ENCODE data around the gene AGPS.
A peak's percentile ranks its signal among the peaks of the same experiment; 100 is the strongest.
"Not testable (repeated sequence)": the region's sequence is repeated elsewhere in the genome, so short reads cannot be mapped to it uniquely, and the experiment has no call there.

The AGPS gene

DNA sequence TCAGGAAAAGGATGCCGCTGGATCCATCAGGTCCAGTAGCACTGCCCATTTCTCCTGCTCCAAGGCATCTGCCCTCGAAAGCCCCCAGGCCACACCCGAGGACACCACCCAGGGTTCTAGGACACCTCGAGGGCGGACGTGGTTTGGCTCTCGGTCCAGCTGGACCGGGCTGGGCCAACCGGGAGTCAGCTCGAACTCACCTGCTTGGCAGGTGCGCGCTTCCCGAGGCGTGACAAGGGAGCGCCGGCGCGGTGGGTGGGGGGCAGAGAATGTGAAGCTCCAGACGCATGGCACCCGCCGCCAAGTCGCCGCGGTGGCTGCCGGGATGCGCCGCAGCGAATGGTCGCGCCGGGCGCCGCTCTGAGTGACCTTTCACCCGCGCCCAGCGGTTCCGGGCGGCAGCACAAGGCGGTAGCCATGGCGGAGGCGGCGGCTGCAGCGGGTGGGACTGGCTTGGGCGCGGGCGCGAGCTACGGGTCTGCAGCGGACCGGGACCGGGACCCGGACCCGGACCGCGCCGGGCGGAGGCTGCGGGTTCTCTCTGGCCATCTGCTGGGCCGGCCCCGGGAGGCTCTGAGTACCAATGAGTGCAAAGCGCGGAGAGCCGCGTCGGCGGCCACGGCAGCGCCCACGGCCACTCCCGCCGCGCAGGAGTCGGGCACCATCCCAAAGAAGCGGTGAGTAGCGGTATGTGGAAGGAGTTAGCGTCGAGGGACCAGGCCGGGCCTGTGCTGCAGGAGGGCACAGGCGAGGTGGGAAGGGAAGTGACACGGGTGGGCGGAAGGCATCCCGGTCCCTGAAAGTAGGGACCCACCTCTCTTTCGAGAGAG lies at the start of gene AGPS:
AGPS (plus strand) TSS at position 401 of the 830 bp plus-strand sequence; CDS start at position 418, 17 bp downstream.
- DNase-seq (ENCODE audit: low read depth), result peak; percentile 69

DNA sequence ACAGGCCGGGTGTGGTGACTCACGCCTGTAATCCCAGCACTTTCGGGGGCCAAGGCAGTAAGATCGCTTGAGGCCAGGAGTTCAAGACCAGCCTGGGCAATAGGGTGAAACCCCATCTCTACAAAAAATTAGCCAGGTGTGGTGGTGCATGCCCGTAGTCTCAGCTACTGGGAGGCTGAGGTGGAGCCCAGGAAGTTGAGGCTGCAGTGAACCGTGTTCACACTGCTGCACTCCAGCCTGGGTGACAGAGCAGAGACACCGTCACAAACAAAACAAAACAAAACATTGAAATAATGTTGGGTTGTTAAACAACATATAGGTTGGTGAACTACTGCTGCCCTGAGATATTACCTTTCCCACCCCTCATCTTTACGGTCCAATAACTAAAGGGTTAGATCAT lies 48.8 kb upstream of the AGPS start:
- no peak for DNase-seq (ENCODE audit: low read depth)

DNA sequence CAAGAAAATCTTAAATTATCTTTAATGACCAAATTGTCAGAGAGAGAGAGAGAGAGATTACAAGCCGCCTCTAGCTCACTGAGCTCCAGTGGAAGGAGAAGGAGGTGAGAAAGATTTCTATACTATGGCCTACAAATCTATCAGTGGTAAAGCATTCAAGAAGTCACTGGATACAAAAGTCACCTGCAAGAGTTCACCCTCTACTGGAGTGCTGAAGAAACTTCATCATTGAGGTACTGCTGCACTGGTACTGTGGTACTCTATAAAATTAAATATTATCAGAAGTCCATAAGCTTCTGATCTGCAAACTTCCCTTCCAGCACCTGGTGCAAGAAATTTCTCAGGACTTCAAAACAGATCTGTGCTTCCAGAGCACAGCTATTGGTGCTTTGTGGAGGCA lies 48.3 kb upstream of the AGPS start:
- no peak for DNase-seq (ENCODE audit: low read depth)

DNA sequence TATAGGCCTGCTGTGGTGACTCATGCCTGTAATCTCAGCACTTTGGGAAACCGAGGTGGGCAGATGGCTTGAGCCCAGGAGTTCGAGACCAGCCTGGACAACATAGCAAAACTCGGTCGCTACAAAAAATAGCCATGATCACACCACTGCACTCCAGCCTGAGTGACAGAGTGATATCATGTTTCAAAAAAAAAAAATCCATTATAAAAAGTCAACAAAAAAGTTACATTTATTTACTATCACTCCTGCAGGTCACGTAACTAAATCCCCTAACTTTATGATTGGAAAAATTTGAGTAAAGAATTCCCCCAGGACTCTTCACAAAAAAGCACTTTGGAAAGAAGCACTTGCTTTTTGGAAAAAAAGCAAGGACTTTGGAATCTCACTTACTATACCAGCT lies 46.4 kb upstream of the AGPS start:
- DNase-seq (ENCODE audit: low read depth), result no peak

DNA sequence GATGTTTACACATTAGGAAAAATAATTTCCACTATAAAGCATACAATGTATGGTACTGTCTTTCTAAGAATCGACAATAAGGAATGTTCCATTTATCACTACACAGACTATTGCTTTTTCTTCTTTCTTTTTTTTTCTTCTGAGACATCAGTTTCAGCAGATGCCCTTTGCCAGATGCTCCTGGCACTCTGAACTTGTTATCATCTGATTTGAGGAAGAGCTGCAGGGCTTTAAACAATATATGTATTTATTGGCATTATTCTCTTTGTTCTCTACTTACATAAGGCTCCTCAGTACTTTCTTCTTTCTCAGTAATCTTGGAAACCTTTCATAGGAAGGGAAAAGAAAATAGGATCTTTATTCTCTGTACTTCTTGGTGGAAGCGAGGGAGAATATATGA lies 45.0 kb upstream of the AGPS start:
- no peak for DNase-seq (ENCODE audit: low read depth)

DNA sequence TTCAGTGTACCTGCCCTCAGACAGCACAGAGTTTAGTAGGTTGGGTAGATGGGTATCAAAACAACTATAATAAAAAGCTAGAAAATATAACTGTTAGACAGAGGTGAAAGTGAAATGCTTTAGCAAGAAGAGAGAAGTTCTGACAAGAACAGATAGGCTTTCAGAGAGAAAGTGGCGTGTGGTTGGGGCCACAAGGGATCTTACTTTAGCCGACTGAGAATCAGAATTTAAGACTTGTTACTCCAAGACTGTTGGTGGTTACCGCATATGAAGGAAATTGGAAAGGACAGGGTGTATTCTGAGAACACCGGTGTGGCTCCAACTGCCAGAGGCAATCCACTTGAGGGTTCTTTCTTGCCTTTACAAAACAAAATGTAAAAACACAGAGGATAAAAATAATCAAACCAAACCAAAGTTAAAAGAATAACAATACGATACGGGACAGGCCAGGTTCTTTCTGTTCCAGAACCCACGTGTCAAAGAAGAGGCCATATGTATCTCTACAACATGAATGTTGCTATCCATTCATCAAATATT lies 44.4 kb upstream of the AGPS start:
- no peak for DNase-seq (ENCODE audit: low read depth)

DNA sequence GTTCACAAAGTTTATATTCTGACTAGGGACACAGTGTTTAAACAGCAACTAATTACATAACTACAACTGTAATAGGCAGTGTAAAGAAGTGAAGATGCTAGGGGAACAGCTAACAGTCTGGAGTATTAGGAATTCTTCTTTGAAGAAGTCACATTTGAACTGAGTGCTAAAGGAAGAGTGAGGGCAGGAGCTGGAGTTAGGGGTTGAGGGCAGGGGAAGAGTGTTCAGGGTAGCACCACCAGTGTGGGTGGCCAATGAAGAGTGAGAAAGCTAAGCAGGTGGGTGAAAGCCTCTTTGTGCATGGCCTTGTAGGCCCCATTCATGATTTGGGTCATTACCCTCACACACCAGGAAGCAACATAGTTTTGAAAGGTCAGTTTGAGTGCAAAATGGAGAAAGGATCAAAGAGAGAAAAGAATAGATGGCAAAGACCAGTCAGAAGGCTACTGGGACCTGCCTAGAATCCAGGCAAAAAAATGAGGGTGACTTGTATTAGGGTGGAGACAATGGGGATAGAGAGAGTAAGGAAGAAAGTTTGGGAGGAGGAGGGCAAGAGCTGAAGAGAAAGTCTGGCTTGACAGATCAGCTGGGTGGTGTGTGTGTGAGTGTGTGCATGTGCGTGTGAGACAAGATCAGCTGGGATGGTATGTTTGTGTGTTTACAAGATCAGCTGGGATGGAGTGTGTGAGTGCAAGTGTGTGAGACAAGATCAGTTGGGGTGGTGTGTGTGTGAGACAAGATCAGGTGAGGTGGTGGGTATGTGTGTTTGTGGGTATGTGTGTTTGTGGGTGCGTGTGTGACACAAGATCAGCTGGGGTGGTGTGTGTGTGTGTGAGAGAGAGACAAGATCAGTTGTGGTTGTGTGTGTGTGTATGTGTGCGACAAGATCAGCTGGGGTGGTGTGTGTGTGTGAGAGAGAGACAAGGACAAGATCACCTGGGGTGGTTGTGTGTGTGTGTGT lies 43.6 kb upstream of the AGPS start:
- DNase-seq (ENCODE audit: low read depth), result no peak

DNA sequence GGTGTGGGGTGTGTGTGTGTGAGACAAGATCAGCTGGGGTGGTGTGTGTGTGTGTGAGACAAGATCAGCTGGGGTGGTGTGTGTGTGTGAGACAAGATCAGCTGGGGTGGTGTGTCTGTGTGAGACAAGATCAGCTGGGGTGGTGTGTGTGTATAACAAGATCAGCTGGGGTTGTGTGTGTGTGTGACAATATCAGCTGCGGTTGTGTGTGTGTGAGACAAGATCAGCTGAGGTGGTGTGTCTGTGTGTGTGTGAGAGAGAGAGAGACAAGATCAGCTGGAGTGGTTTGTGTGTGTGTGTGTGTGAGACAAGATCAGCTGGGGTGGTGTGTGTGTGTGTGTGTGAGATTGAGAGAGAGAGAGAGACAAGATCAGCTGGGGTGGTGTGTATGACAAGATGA lies 41.9 kb upstream of the AGPS start:
- DNase-seq (ENCODE audit: low read depth), result not testable (repeated sequence)

DNA sequence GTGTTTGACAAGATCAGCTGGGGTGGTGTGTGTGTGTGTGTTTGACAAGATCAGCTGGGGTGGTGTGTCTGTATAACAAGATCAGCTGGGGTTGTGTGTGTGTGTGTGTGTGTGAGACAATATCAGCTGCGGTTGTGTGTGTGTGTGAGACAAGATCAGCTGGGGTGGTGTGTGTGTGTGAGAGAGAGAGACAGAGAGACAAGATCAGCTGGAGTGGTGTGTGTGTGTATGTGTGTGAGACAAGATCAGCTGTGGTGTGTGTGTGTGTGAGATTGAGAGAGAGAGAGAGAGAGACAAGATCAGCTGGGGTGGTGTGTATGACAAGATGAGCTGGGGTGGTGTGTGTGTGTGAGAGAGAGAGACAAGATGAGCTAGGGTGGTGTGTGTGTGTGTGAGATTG lies 41.5 kb upstream of the AGPS start:
- DNase-seq (ENCODE audit: low read depth), result not testable (repeated sequence)

DNA sequence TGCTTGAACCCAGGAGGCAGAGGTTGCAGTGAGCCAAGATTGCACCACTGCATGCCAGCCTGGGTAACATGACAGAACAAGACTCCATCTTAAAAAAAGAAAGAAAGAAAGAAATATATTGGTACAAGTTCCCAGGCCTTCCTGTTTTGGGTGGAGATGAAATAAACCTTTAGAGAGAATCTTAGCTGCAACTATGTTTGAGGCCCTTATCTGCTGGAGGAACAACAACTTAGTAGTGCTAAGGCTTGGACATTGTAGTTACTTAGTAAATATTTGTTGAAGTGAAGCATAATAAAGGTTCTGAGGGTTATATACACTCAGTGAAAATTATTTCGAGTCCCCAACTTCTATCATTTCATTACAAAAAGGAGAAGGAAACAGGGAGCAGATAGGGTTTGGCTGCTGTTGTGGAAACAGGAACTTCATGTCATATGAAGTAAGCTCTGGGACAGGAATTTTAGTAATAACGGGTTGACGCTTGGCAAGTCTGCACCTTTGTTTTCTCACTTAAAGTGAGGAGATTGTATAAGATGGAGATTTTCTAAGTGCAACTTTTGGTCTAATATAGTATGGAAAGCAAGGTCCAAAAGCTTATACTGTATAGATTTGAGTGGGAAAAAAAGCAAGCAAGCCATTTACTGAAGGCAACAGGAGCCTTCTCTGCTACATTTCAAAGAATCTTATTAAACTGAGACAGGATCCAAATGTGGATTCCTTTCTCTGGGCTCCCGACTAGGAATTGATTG lies 40.0 kb upstream of the AGPS start:
- no peak for DNase-seq (ENCODE audit: low read depth)

DNA sequence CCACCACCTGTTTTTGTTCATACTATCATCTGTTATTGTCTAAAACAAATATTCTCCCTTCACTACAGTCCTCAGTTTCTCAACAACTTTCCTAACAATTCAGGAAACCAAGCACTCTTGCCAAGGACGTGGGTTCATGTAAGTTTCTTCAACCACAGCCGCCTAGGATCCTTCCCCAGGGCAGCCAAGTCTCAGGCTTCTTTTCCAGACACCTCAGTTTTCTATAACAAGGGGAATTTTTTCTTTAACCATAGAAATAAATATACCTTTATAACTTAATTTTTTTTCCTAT lies 39.4 kb upstream of the AGPS start:
- DNase-seq (ENCODE audit: low read depth), result no peak

DNA sequence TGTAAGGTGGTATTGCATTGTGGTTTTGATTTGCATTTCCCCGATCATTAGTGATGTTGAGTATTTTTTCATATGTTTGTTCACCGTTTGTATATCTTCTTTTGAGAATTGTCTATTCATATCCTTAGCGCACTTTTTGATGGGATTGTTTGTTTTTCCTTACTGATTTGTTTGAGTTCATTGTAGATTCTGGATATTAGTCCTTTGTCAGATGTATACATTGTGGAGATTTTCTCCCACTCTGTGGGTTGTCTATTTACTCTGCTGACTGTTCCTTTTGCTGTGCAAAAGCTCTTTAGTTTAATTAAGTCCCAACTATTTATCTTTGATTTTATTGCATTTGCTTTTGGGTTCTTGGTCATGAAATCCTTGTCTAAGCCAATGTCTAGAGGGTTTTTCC lies 38.0 kb upstream of the AGPS start:
- not testable (repeated sequence) for DNase-seq (ENCODE audit: low read depth)

DNA sequence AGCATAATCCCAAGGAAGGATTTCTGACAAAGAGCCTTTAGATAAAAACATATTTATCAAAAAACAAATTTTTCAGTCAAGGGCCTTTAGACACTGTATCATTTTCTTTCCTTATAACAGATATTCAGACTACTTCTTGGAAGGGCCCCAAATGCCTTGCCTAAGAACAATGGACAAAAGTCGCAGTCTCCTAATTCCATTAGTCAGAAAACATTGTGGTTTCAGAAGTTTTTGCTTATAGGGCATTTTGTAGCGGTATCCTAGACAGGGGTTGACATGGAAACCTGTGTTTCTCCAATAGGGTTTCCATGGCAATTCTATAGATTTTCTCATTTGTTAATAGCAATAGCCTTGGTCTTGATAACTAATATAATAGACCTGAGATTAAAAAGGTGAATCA lies 36.7 kb upstream of the AGPS start:
- DNase-seq (ENCODE audit: low read depth), result no peak

DNA sequence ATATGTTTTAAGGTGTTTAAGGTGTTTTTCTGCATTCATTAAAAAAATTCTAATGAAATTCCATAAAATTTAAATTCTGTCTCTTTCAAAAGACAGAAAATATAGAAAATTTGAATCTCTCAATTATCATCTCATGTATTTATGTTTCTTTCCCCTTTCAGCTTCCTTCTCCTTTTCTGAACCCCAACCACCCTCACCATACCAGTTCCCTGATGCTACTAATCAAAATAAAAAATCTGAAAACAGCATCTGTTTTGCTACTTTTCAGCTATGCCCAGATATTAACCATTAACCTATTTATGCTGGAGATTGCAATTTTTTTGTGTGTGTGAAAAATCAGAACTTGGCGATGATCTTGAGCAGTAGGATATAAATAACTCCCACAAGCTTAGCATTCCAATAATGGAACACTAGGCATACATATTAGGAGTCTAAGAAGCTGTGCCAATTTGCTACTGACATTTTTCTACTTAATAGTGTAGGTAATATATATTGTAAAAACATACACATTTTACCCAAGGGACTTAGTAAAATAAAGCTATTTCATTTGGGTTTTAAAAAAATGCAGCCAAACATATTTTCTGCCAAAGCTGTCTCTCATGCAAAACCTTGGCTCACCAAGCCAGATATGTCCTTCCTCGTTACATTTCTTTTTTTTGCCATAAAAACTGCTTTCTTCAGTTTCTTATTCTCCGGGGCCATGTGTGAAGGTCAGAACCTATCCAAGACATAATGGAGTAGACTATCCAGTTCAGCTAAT lies 32.6 kb upstream of the AGPS start:
- DNase-seq (ENCODE audit: low read depth), result no peak

DNA sequence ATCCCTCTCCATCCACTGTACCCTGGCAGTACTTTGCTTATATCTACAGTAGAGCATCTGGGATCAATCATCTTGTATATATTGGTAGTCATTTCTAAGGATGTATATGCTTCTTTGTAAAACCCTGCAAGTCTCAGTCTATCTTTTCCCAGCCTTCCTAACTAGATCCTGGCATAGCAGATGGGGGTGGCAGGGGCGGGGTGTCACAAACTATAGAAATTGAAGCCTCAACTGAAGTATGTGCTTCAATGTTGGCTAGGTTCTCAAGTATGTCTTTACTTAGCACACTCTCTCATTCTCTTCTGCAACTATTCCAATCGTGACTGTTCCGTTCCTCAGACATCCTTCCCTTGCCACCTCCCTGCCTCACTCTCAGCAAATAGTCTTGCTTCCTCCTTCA lies 30.1 kb upstream of the AGPS start:
- no peak for DNase-seq (ENCODE audit: low read depth)

DNA sequence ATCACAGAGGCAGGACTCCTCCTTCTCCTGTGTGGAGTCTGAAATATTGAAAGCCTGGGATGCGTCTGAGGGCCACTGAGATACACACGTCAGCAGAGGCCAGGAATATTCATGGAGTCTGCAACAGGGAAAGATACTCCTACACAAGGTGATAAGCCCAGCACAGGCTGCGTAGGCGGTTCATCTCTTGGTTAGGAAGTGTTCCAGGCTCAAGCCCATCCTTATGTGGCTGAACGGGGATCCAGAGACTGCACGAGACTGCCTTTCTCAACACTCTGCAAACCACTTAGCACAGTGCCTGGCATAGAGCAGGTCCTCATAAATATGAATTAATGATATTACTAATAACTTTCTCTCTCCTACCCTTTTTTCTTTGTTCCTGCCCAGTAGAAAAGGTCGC lies 29.2 kb upstream of the AGPS start:
- DNase-seq (ENCODE audit: low read depth), result no peak

DNA sequence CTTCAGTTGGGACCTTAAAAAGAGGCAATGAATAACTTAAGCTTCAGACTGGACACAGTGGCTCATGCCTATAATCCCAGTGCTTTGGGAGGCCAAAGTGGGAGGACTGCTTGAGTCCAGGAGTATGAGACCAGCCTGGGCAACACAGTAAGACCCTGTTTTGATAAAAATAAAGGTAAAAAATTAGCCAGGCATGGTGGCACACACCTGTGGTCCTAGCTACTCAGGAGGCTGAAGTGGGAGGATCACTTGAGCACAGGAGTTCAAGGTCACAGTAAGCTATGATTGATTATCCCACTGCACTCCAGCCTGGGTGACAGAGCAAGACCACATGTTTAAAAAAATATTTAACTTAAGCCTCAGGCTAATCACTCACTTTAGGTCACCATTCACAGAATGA lies 26.8 kb upstream of the AGPS start:
- DNase-seq (ENCODE audit: low read depth), result not testable (repeated sequence)

DNA sequence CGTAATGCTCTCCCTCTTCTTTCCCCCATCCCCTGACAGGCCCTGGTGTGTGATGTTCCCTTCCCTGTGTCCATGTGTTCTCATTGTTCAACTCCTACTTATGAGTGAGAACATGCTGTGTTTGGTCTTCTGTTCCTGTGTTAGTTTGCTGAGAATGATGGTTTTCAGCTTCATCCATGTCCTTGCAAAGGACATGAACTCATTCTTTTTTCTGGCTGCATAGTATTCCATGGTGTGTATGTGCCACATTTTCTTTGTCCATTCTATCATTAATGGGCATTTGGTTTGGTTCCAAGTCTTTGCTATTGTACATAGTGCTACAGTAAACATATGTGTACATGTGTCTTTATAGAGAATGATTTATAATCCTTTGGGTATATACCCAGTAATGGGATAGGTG lies 24.6 kb upstream of the AGPS start:
- DNase-seq (ENCODE audit: low read depth), result not testable (repeated sequence)

DNA sequence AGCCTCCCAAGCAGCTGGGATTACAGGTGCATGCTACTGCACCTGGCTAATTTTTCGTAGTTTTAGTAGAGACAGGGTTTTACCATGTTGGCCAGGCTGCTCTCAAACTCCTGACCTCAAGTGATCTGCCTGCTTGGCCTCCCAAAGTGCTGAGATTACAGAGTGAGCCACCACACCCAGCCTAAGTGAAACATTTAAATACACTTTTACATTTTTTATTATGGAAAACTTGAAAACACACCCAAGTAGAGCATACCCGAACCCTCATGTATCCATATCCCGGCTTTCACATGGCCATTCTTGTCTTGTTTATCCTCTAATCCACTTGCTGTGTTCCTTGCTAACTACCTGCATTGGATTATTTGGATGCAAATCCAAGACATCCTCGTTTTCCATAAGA lies 13.2 kb upstream of the AGPS start:
- DNase-seq (ENCODE audit: low read depth), result no peak

DNA sequence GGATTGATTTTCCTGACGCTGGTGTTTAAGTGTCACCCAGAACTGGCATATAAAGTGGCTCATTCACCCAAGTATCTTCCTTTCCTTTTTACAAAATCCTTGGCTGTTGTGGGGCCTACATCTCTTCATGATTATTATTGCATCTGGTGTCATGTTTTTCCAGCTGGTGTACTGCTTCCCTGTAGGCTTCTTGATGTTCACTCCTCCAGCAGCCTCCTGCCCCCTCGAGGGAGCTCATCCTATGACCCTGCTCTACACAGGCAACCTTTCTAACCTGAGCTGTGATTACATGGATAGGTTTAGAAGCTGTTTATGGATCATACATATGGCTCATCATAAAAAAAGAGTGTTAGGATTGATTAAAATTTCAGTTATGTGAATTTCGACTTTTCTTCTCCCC lies 12.4 kb upstream of the AGPS start:
- no peak for DNase-seq (ENCODE audit: low read depth)

DNA sequence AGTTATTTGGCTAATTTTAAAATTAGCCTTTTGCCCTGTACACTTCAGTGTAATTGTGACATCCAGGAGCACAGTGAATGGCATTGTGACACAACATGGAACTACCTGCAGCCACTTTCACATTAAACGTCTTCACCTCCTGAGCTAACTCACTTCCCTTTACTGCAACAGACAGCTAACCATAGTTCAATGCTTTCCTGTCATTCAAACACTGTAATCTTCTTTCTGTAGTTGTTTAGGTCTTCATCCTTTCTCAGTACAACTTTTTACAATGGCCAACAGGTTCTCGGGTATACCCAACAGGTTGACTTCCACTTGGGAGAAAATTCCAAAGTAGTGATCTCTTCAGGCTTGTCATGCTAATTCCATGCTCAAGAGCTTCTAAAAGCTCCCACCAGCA lies 8.6 kb upstream of the AGPS start:
- no peak for DNase-seq (ENCODE audit: low read depth)

DNA sequence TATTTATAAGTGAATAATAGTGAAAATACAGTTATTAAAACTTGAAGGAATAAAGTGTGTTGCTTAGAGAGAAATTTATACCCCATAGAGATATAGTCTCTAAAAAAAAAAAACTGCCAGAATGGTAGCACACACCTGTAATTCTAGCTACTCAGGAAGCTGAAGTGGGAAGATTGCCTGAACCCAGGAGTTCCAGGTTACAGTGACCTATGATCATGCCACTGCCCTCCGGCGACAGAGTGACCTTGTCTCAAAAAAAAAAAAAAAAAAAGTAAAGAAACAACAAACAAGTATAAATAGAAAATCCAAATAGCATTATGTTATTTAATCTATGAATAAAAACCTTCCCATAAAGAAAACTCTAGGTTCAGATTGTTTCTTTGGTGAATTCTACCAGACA lies 7.4 kb upstream of the AGPS start:
- DNase-seq (ENCODE audit: low read depth), result no peak
